Astrocyte of the spinal cord (primary cell): ENCODE data around the gene BRD2.

ENCODE experiments used
- DNase-seq: peaks from one replicate; pipeline ENCODE4 v3.0.0; 2011; ENCODE audit warnings: low read depth, low spot score
- H3K4me3 ChIP-seq: 2 replicates; pipeline ENCODE4 v1.5.1; 2011; ENCODE audit warnings: low read depth, mild to moderate bottlenecking, low read length, moderate library complexity
- CTCF ChIP-seq: IDR thresholded peaks from 2 replicates; pipeline ENCODE4 v1.5.1; 2012; ENCODE audit warnings: low read depth, mild to moderate bottlenecking, low read length, inconsistent platforms
- in situ Hi-C: cut with HindIII; loops from 2 replicates; pipeline ENCODE4 v1.10.0; 2017; ENCODE audit warnings: low sequenced_read_pairs

Gene BRD2

GRCh38 chr6:33017694-33018353, 49.4 kb downstream of the BRD2 start:
- in situ Hi-C loops = no loop called here
- no peak overlapping the region for H3K4me3 ChIP-seq
- no peak for TF ChIP-seq CTCF
- DNase-seq = no peak

- in situ Hi-C loops = no loop called here
- no peak for TF ChIP-seq CTCF
- H3K4me3 ChIP-seq = no peak overlapping the region
- no peak for DNase-seq
These were observed 50.0 kb downstream of the BRD2 start for GRCh38 chr6:33018418-33018817.

- peak; percentile 4 for DNase-seq
- in situ Hi-C loops = no loop called here
- no peak for TF ChIP-seq CTCF
- H3K4me3 ChIP-seq = no peak overlapping the region
These were observed 50.5 kb downstream of the BRD2 start for GRCh38 chr6:33018904-33019303.

GRCh38 chr6:33019372-33019771, 51.0 kb downstream of the BRD2 start:
- no peak overlapping the region for H3K4me3 ChIP-seq
- no peak for TF ChIP-seq CTCF
- in situ Hi-C loops = no loop called here
- no peak for DNase-seq

- DNase-seq = no peak
- in situ Hi-C loops = no loop called here
- no peak overlapping the region for H3K4me3 ChIP-seq
- TF ChIP-seq CTCF = no peak
These were observed 53.5 kb downstream of the BRD2 start for GRCh38 chr6:33021917-33022316.

- in situ Hi-C loops = no loop called here
- no peak for DNase-seq
- TF ChIP-seq CTCF = no peak
These were observed 55.1 kb downstream of the BRD2 start for GRCh38 chr6:33023536-33023935.

More at GRCh38 chr6:33023536-33023935, 55.1 kb downstream of the BRD2 start:
- no peak overlapping the region for H3K4me3 ChIP-seq
